HEK293T (cell line): Measurements from ENCODE around the gene GABRR3.

Experiments
- ARNT ChIP-seq: fragments of 450-650 bp; IDR thresholded peaks from 2 replicates; pipeline ENCODE4 v1.6.1; 2017; ENCODE audit warnings: mild to moderate bottlenecking
- BHLHE40 ChIP-seq: fragments of 450-650 bp; IDR thresholded peaks from 2 replicates; pipeline ENCODE4 v1.6.1; 2016; ENCODE audit warnings: mild to moderate bottlenecking, moderate library complexity, borderline replicate concordance
- ELF4 ChIP-seq: fragments of 450-650 bp; IDR thresholded peaks from 2 replicates; pipeline ENCODE4 v1.6.1; 2017; ENCODE audit warnings: antibody characterized with exemption
- FOXA1 ChIP-seq: fragments of 450-650 bp; IDR thresholded peaks from 2 replicates; pipeline ENCODE4 v1.6.1; 2016; ENCODE audit warnings: mild to moderate bottlenecking
- FOXK2 ChIP-seq: fragments of 450-650 bp; IDR thresholded peaks from 2 replicates; pipeline ENCODE4 v1.6.1; 2016; ENCODE audit warnings: mild to moderate bottlenecking
- FOXM1 ChIP-seq: fragments of 450-650 bp; IDR thresholded peaks from 2 replicates; pipeline ENCODE4 v1.6.1; 2017; ENCODE audit warnings: mild to moderate bottlenecking, borderline replicate concordance
- NFRKB ChIP-seq: fragments of 450-650 bp; IDR thresholded peaks from 2 replicates; pipeline ENCODE4 v1.6.1; 2016; ENCODE audit warnings: mild to moderate bottlenecking, moderate library complexity
- PKNOX1 ChIP-seq: fragments of 450-650 bp; IDR thresholded peaks from 2 replicates; pipeline ENCODE4 v1.6.1; 2016
- SP1 ChIP-seq: fragments of 450-650 bp; IDR thresholded peaks from 2 replicates; pipeline ENCODE4 v1.6.1; 2017
- TARDBP ChIP-seq: fragments of 450-650 bp; IDR thresholded peaks from 2 replicates; pipeline ENCODE4 v1.6.1; 2016

- TF ChIP-seq FOXK2: no peak
- TF ChIP-seq FOXM1: no peak
- TF ChIP-seq FOXA1: no peak
- no peak for TF ChIP-seq SP1
- no peak for TF ChIP-seq PKNOX1
- no peak for TF ChIP-seq ELF4
- TF ChIP-seq ARNT: no peak
- no peak for TF ChIP-seq NFRKB
- no peak for TF ChIP-seq TARDBP
- TF ChIP-seq BHLHE40: no peak
Measured at GRCh38 chr3:97994328-97994945, 40.7 kb downstream of the GABRR3 start.
